ENCODE data around the gene TMC1. TPM values are rescaled to one million over a fixed set of nuclear protein-coding genes. Genes with fewer than 3 reads are reported as not detected.
"Not testable (repeated sequence)": the region's sequence is repeated elsewhere in the genome, so short reads cannot be mapped to it uniquely, and the experiment has no call there.

The TMC1 gene
- total RNA-seq: under 1 TPM; 0.17 to 0.77 (median 0.19) TPM
- long read RNA-seq, donor 1: 0 reads
- long read RNA-seq, donor 2: 0 reads

GRCh38 chr9:72521416-72521815, at the start of gene TMC1:
Gene TMC1, plus strand, starts transcription at chr9:72521608. Its CDS starts 127,041 bp downstream, at chr9:72648649.
- DNase-seq; ATAC-seq; H3K4me1 ChIP-seq (ENCODE audit: low read depth); intact Hi-C loops (cut with DNase I, micrococcal nuclease); H3K9me3 ChIP-seq; H3K4me3 ChIP-seq; H3K36me3 ChIP-seq (ENCODE audit: low read depth): not testable (repeated sequence)

DNA sequence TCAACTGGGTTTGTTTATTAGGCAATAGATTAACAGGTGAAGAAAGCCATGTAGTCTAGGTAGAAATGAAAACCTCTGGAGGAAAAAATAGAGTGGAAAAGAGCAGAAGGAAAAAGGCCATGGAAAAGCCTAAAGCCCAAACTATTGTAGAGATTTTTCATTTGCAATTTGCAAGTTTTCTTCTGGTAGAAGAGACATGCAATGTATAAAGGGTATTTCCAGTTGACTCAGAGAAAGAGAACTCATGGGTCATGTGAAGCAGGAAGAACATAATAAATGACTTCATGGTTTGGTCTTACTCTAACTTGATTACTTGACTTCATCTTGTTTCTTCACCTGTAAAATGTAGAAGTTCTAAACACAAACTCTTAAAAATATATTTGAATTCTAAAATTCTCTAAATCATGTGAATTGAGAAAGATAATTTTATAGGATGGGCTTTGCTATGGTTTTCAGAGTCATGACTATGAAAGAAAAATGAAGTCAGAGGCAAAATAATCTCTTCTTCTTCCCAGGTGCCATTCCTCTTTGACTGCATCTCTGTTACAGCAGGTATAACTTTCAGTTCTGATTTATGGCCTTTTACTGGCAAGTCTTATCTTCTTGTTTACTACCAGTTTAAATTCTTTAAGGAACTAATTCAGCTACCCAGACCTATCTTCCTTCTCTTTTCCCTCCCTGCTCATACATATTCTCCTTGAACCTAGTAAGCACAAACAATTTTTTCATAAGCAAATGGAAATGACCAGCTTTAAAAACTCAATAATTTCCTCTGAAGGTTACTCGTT, 47.7 kb upstream of the TMC1 start:
- H3K4me1 ChIP-seq (ENCODE audit: low read depth): peaks cover 13% of the 10 kb centered on the region

GRCh38 chr9:72474676-72475075, 46.7 kb upstream of the TMC1 start:
- ATAC-seq: no peak
- no peak overlapping the region for H3K4me3 ChIP-seq

More for the DNA sequence above, 47.7 kb upstream of the TMC1 start:
- Histone ChIP-seq H3K36me3 (ENCODE audit: low read depth) (no peaks in the 10 kb centered on the region), H3K4me3 (no peak overlapping the region), H3K9me3 (no peaks in the 10 kb centered on the region)
- TF ChIP-seq, protein P1, sequence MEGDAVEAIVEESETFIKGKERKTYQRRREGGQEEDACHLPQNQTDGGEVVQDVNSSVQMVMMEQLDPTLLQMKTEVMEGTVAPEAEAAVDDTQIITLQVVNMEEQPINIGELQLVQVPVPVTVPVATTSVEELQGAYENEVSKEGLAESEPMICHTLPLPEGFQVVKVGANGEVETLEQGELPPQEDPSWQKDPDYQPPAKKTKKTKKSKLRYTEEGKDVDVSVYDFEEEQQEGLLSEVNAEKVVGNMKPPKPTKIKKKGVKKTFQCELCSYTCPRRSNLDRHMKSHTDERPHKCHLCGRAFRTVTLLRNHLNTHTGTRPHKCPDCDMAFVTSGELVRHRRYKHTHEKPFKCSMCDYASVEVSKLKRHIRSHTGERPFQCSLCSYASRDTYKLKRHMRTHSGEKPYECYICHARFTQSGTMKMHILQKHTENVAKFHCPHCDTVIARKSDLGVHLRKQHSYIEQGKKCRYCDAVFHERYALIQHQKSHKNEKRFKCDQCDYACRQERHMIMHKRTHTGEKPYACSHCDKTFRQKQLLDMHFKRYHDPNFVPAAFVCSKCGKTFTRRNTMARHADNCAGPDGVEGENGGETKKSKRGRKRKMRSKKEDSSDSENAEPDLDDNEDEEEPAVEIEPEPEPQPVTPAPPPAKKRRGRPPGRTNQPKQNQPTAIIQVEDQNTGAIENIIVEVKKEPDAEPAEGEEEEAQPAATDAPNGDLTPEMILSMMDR (IDR thresholded peaks at IDR 0.05): no peak
- ATAC-seq: peak; percentile 61
- intact Hi-C loops (cut with DNase I, micrococcal nuclease): no loop called here
- no peak for DNase-seq

GRCh38 chr9:72476100-72476499, 45.3 kb upstream of the TMC1 start:
- peaks cover 13% of the 10 kb centered on the region for H3K4me1 ChIP-seq (ENCODE audit: low read depth)
- ATAC-seq (peak; percentile 49), DNase-seq (peak in 1 of 3 donors; percentile 16)
- TF ChIP-seq, protein P1 (IDR thresholded peaks at IDR 0.05): no peak
- H3K36me3 ChIP-seq (ENCODE audit: low read depth): no peaks in the 10 kb centered on the region
- no peaks in the 10 kb centered on the region for H3K9me3 ChIP-seq
- no peak overlapping the region for H3K4me3 ChIP-seq
- intact Hi-C loops (cut with DNase I, micrococcal nuclease): no loop called here

More at GRCh38 chr9:72474676-72475075, 46.7 kb upstream of the TMC1 start:
- Histone ChIP-seq H3K9me3 (no peaks in the 10 kb centered on the region), H3K4me1 (ENCODE audit: low read depth) (peaks cover 13% of the 10 kb centered on the region), H3K36me3 (ENCODE audit: low read depth) (no peaks in the 10 kb centered on the region)
- DNase-seq: no peak
- TF ChIP-seq, protein P1 (IDR thresholded peaks at IDR 0.05): no peak
- intact Hi-C loops (cut with DNase I, micrococcal nuclease): no loop called here

DNA sequence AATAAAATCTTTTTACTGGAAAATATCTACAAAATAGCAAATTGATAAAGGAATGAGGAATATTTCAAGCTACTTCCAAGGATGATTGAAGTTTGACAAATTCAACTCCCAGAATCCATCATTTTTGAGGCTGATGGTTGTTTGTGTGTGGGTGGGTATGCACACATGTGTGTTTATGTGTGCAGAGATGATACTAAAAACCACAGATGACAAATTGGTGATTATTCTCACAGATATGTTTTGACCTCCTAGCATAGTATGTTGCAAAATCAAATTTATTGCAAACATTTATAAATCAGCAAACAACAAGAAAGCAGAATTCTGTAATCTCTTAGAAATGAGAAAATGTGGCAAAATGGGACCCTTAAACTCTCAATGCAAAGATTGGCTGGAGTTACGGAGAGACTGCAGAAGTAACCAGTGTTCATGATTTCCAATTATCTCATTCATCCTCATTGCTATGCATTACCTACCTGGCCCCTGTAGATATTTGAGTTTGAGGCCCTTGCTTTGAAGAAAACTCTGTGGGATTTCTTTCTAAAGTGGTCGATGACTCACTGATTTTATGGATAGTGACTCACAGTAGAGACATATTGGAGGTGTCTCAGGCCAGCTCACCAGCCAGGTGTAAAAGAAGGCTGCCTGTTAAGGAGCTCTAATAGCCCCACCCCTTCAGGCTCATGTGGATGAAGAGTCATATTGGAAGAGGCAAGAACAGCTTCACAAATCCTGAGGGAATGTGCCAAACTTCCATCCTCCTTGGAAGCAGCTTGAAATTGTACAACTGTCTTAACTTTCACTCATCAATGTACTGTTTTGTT, 44.6 kb upstream of the TMC1 start:
- Histone ChIP-seq H3K4me3 (no peak overlapping the region), H3K36me3 (ENCODE audit: low read depth) (no peaks in the 10 kb centered on the region), H3K4me1 (ENCODE audit: low read depth) (peaks cover 13% of the 10 kb centered on the region), H3K9me3 (no peaks in the 10 kb centered on the region)
- peak in 1 of 3 donors; percentile 40 for DNase-seq
- peak; percentile 86 for ATAC-seq
- intact Hi-C loops (cut with DNase I, micrococcal nuclease): no loop called here
- TF ChIP-seq, protein P1 (IDR thresholded peaks at IDR 0.05): no peak
